NCI-H187 (cell line): ENCODE data around the gene CNOT2.
"Not testable (repeated sequence)": the region's sequence is repeated elsewhere in the genome, so short reads cannot be mapped to it uniquely, and the experiment has no call there.

Experiments used
- DNase-seq, 2 experiments: peaks; one replicate each; lab custom pipeline; 2025; lab: John Stamatoyannopoulos, UW

Gene CNOT2

DNA sequence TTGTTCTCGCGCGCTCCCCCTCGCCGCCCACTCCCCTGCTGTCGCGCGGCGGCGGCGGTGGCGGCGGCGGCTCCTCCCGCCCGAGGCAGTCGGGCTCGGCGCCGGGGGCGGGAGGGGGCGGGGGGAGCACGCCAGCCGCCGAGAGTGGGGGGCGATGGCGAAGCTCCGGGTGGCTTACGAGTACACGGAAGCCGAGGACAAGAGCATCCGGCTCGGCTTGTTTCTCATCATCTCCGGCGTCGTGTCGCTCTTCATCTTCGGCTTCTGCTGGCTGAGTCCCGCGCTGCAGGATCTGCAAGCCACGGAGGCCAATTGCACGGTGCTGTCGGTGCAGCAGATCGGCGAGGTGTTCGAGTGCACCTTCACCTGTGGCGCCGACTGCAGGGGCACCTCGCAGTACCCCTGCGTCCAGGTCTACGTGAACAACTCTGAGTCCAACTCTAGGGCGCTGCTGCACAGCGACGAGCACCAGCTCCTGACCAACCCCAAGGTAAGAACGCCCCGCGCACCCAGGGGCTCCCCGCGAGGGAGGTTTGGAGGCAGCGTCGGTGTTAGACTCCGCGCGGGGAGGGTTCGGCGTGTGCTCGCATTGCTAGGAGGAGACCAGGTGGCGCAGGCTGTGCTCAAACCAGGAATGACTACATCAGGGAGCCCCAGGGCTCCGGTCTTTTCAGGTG lies 123.5 kb downstream of the CNOT2 start:
- peak; percentile 21 to 52 for DNase-seq

DNA sequence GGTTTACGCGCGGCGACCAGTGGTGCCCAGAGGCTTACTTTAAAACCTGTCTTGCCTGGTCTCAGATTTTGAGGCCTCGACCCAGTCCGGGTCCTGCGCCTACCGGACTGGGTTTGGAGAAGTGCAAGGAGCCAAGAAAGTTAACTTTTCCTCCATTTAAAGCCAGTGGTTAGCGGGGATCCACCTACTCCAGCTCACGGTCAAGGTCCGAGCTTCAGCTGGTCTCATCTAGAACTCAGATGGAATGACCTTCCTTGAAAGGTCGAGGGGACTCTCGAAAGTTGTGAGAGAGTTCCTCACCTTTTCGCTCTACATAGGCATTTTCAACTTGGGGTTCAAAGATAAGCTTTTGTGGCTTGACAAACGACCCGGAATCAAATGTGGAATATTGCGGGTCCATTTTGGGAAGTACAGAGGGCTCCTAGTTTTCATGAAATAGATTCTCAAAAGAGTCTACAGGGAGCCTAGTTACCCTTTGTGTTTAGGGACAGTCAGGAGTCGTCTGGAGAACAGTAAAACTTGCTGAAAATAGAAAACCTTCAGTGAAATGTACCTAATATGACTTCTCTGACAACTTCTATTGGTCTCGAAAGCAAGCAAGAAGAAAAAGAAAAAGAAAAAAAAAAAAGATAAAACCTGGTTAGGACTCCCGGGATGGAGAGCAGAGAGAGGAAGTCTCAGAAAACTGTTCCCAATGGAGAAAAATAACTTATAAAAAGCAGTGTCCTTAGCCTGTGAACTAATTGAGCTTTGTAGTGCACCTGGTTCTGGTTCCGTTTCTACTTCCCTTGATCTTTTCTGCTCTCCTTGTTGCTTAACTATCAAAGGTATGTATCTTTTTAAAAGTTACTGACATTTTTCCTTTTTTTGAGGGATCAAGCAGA lies 124.3 kb downstream of the CNOT2 start:
- no peak for DNase-seq

DNA sequence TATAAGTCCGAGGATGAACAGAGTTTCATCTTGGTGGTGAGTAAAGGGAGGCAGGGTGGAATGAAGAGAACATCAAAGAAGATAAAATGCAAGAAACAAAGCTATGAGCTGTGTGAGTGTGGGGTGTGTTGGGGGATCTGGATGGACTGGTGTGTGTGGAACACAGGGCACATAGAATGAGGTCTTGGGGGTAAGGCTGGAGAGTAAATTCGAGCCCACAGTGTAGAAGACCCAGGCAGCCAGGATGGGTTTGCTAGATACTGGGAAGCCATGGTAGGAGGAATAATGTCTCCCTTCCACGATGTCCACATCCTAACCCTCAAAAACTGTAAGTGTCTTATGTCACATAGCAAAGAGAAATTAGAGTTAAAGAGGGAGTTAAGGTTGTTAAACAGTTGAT lies 129.6 kb downstream of the CNOT2 start:
- no peak for DNase-seq

DNA sequence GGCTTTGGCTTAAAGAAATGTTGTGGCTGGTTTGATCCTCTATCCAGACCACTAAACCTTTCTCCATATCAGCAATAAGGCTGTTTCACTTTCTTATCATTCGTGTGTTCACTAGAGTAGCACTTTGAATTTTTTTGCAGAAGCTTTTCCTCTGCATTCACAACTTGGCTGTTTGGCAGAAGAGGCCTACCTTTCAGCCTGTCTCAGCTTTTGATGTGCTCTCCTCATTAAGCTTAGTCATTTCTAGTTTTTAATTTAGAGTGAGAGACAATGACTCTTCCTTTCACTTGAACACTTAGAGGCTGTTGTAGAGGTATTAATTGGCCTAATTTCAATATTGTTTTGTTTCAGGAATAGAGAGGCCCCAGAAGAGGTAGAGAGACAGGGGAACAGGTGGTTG lies 136.6 kb downstream of the CNOT2 start:
- no peak for DNase-seq

DNA sequence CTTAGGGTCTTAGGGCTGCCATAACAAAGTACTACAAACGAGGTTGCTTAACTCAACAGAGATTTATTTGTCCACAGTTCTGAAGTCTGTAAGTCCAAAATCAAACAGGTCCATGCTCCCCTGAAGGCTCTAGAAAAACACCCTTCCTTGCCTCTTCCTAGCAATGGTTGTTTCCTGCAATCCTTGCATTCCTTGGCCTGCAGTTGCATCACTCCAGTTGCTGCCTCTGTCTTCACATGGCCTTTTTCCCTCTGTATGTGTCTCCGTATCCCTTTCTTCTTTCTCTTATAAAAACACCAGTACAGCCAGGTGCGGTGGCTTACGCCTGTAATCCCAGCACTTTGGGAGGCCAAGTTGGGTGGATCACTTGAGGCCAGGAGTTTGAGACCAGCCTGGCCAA lies 140.3 kb downstream of the CNOT2 start:
- no peak for DNase-seq

DNA sequence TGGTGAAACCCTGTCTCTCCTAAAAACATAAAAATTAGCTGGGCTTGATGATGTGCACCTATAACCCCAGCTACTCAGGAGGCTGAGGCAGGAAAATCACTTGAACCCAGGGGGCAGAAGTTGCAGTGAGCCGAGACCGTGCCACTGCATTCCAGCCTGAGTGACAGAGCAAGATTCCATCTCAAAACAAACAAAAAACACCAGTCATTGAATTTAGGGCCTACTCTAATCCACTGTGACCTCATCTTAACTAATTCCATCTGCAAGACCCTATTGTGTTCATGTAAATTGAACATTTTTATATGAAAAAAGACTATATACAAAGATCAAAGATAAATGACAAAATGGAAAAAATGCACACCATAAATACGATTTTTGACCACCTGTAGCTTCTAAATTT lies 140.7 kb downstream of the CNOT2 start:
- no peak for DNase-seq

DNA sequence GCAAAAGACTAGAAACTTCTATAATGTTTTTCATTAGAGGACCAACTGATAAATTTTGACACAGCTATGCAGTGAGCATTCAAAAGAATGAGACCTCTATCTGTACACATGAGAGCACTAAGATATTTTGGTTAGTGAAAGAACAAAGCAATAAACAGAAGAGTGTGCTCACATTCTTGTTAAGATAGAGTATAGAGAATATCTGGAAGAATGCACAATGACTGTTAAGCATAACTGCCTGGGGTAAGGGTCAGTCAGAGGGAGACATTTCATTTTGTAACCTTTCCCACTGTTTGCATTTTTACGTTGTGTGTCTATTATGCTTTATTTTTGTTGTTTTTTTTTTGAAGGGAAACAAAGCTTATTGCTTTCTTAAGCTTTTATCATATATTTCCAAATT lies 143.5 kb downstream of the CNOT2 start:
- no peak for DNase-seq

DNA sequence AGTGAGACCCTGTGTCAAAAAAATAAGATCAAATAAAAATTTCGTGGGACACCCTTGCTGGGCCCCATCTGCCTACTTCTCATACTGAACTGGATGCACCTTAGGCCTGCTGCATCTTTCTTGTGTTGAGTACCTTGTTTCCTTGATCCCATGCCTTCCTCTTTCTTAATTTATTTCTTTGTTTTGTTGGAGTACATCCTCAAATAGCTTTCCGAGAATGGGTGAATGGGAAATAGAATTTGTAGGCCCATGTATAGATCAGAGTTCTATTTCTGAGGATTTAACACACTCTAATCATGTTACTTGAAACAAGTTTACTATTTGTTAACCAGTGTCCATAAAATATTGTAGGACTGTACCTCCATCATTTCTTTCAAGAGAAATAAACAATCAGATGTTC lies 146.4 kb downstream of the CNOT2 start:
- DNase-seq: no peak

DNA sequence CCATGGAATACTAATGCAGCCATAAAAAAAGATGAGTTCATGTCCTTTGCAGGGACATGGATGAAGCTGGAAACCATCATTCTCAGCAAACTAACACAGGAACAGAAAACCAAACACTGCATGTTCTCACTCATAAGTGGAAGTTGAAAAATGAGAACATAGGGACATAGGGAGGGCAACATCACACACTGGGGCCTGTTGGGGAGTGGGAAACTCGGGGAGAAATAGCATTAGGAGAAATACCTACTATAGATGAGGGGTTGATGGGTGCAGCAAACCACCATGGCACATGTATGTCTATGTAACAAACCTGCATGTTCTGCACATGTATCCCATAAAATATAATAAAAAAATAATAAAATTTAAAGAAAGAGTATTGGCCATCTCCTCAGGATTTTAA lies 149.4 kb downstream of the CNOT2 start:
- DNase-seq: not testable (repeated sequence)

DNA sequence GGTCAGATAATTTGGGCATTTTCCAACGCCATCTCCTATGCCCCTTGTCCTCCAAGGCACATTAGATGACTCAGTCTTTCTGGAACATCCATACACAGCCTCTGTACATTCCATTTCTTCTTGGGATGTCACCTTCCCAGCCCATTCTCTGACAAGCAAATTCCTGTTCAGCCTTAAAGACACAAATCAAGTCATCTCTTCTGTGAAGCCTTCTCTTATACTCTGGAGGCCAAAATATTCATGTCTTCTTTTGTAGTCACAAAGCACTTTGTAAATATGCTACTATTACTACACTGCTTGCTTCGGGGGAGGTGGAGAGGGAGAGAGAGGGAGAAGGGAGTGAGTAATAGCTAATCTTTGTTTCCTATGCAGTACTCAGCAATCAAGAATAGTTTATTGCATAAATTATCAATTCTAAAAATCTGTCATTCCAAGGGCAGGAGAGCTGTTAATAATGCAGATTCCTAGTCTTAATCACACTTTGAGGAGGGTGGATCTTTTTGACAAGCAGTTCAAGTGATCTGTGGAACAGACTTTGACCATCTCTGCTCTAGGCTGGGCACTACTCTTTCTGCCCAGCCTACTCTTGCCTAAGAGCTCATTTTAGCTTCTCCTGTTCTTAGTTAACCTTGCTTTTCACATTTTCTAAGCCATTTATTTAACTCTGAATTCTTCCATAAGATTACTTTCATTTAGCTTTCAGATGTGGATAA lies 150.7 kb downstream of the CNOT2 start:
- no peak for DNase-seq

DNA sequence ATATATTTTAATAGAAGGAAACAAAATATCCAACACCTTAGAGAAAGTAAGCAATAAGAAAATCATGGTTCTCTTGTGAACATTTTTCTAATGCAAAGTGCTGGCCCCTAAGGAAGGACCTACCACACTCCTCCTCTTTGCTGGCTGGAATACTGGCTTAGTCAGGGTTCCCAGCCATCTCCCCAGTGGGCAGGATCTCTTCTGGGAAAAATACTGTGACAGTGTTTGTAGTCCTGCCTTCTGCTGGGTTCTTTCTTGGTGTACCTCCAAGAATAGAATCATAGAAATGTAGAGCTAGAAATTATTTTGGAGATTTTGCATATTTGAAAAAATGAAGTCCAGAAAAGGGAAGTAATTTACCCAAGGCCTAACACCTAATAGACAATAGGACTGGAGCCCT lies 154.8 kb downstream of the CNOT2 start:
- DNase-seq: no peak

DNA sequence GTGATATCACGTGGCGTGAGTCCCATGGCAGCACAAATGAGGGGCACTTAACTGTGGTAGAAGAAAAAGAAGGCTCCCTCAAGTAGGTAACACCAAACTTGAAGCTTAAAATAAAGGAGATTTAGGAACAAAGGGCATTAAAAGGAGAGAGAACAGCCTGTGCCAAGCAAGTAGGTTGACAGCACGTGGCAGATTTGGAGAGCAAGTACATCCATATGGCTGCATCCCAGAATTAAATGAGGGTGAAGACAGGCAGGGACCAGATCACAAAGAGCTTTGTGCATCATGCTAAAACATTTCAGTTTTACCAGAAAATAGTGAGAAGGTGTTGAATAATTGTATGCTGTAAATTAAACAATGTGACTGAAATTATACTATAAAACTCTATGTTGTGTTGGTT lies 155.6 kb downstream of the CNOT2 start:
- DNase-seq: no peak

DNA sequence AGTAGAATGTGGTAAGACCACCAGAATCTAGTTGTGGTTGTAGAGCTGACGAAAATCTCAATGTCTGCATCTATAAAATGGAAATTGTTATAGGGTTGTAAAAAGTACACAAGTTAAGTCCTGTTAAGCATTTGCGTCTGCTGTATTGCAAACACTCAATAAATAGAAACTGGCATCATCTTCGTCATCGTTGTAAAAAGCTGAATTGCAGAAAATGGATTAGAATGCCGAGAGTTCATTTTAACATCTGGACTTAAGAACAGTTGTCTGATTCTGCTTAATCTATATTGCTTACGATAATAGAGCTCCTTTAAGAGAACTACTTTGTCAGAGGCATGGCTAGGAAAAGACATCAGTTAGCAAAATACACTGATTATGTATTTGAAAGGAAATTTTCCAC lies 156.1 kb downstream of the CNOT2 start:
- DNase-seq: no peak

DNA sequence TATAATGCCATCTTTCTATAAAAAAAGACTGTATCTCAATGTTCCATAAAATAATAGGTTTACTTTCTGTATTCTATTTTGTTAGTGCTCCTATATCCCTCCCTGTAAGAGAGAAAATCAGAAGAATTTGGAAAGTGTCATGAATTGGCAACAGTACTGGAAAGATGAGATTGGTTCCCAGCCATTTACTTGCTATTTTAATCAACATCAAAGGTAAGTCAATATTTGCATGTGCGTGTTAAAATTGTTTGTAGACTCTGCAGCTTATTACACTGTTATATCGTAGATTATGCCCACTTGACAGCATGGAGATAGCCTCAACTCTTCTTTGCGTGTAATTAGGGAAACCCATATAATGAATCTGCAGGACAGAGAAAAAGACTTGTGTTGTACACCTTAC lies 156.9 kb downstream of the CNOT2 start:
- no peak for DNase-seq

DNA sequence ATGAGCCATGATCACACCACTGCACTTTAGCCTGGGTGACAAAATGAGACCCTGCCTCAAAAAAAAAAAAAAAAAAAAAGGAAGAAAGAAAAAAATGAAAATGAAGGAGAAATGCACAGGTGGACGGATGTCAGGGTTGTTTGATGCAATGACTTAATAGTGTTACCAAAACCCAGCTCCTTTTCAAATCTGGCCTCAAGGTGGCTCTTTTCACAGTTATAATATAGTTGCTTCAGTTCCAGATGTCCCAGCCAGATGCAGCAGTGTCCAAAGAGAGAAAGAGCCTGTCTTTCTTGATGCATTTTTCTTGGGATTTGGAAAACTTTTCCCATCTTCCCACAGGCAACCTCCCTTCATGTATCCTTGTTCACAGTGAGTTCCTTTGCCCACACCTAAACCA lies 159.4 kb downstream of the CNOT2 start:
- DNase-seq: no peak

DNA sequence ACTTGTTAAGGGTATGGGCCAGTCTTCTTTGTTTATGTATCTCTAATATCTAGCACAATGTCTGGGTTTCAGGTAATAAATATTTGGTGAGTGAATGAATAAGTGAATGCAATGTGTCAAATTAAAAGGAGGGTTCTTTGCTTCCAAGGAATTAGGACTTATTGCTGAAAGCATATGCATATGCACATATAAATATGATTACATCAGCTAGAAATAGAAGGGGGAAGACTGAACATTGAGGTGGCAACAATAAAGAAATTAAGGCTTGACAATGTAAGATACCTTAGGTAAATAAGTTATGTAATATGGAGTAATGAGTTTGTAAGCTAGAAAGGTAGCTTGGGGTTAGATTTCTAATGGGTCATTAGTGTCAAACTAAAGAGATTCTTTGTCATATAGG lies 160.6 kb downstream of the CNOT2 start:
- DNase-seq: no peak
